ENCODE results near the gene LRRC8D. TPM values are rescaled to one million over a fixed set of nuclear protein-coding genes. Genes with fewer than 3 reads are reported as not detected.

Gene LRRC8D
- total RNA-seq, 1 donor from 2014 or later: 33.9 TPM

DNA sequence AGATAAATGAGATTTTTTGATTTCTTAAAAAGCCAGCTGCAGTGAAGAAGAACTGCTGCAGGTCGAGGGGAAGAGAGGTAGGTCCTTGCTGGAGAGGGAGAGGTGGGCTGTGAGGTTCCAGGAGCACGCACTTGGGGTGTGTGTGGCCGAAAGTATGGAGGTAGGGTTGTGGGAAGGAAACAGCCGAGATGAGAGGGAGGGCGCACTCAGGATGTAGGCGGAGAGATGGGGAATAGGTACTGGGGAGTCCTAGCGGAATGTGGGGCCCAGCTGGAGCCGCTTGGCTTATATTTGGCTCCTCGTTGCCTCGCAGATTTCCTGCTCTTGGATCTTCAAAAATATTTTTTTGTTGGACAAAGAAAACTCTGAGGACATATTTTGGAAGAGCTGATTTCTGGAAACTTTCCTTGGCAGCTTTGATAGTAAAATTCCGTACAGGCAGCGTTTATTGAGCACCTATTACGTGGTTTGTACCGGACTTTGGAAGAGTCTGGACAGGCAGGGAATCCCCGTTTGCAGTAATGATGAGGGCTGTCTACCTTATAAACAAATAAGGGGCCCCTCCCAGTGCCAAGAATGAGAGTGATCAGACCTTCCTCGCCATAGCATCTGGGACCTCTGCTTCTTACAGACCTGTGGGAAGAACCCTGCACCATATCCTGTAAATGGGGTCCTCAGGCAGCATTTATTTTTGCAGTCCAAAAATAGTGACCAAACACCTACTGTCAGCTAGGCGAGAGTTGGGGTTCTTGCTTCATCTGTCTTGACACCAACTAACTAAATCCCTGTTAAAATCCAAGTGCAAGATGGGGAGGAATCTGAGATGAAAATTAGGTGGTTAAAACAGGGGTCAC is 1.5 kb downstream of the LRRC8D start:
- Mint-ChIP-seq H3K9me3 (ENCODE audit: unreplicated experiment) (no peaks in the 10 kb centered on the region), H3K36me3 (ENCODE audit: low read depth, unreplicated experiment) (peaks cover 4% of the 10 kb centered on the region), H3K27ac (ENCODE audit: unreplicated experiment) (peak overlapping the region; percentile 5), H3K27me3 (ENCODE audit: unreplicated experiment) (peaks cover 10% of the 10 kb centered on the region), H3K4me1 (ENCODE audit: unreplicated experiment) (peaks cover 18% of the 10 kb centered on the region), H3K4me3 (ENCODE audit: unreplicated experiment) (peak overlapping the region; percentile 87)
- no peak for DNase-seq (ENCODE audit: low spot score)
- no peak for TF ChIP-seq CTCF (IDR thresholded peaks at IDR 0.05; ENCODE audit: unreplicated experiment)

DNA sequence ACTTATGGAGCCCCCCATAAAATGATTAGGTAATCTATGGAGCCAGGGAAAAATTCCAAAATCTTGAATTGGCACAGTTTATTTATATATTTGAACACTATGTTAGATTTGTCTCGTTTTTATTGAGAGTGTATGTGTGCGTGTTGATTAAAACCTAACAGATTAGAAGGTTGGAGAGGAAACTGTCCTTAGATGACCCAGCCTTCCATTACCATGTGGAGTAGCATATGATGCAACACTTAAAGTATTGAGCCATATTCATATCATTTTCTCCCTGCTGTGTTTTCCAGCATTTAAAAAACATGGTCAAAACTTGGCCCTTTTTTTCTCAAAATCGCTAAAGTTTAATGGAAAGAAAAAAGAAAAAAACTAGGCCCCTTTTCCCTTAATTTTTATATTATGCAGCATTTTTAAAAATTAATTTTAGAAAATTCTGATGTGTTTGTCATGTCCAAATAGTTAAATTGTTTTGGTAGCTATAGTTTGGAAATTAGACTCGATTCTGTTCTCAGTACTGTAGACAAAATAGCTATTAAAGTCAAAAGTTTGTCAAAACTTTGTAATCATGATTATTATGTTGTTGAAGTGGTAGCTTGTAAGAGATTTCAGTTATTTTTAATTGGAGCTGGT is 2.3 kb downstream of the LRRC8D start:
- Mint-ChIP-seq H3K4me1 (ENCODE audit: unreplicated experiment) (peaks cover 18% of the 10 kb centered on the region), H3K4me3 (ENCODE audit: unreplicated experiment) (no peak overlapping the region), H3K9me3 (ENCODE audit: unreplicated experiment) (no peaks in the 10 kb centered on the region), H3K27ac (ENCODE audit: unreplicated experiment) (no peak overlapping the region), H3K36me3 (ENCODE audit: low read depth, unreplicated experiment) (peaks cover 4% of the 10 kb centered on the region), H3K27me3 (ENCODE audit: unreplicated experiment) (peaks cover 10% of the 10 kb centered on the region)
- no peak for DNase-seq (ENCODE audit: low spot score)
- TF ChIP-seq CTCF (IDR thresholded peaks at IDR 0.05; ENCODE audit: unreplicated experiment): no peak

DNA sequence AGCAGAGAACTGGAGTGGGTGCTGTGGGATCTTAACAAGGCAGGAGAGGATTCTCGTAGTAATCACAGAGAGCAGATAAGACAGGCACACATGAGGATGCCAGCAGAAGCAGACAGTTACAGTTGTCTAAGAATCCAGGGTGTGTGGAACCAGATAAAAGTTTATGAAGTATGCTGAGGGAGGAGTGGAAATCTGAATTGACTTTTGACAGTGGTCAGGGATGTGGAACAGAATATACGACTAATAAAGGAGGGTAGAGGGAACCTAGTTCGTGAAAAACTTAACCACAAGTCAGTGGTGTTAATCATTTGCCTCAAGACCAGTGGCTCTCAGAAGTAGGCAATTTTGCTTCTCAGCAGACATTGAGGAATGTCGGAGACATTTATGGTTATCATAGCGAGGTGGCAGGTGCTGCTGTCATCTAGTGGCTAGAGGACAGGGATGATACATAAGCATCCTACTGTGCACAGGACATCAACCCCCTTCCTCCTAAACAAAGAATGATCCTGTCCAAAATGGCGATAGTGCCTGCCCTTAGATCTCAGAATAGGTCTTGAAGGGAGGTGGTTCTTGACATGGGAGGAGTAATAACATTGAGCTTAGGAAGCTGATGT is 3.0 kb downstream of the LRRC8D start:
- H3K4me3 Mint-ChIP-seq (ENCODE audit: unreplicated experiment): no peak overlapping the region
- TF ChIP-seq CTCF (IDR thresholded peaks at IDR 0.05; ENCODE audit: unreplicated experiment): no peak
- no peak for DNase-seq (ENCODE audit: low spot score)
- H3K4me1 Mint-ChIP-seq (ENCODE audit: unreplicated experiment): peaks cover 18% of the 10 kb centered on the region
- no peak overlapping the region for H3K27ac Mint-ChIP-seq (ENCODE audit: unreplicated experiment)
- peaks cover 10% of the 10 kb centered on the region for H3K27me3 Mint-ChIP-seq (ENCODE audit: unreplicated experiment)
- no peaks in the 10 kb centered on the region for H3K9me3 Mint-ChIP-seq (ENCODE audit: unreplicated experiment)
- H3K36me3 Mint-ChIP-seq (ENCODE audit: low read depth, unreplicated experiment): peaks cover 4% of the 10 kb centered on the region

DNA sequence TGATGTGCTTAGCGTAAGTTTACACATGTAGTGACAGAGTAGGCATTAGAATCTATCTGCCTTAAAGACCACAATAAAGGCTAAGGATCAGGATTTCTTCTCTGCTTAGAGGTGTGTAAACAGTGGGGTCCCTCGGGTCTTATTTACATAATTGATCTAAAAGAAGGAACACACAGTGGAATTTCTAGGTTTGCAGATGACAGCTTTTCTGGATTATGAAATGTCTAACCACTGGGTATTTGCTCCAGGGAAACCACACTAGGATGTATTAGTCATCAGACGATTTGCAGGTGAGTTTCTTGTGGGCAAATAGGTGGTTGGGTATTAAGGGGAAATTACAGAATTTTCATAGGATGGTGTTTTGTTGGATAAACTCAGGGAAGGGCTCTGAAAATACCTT is 5.8 kb downstream of the LRRC8D start:
- DNase-seq (ENCODE audit: low spot score): no peak
- no peak for TF ChIP-seq CTCF (IDR thresholded peaks at IDR 0.05; ENCODE audit: unreplicated experiment)
- H3K27me3 Mint-ChIP-seq (ENCODE audit: unreplicated experiment): peaks cover 6% of the 10 kb centered on the region
- no peak overlapping the region for H3K27ac Mint-ChIP-seq (ENCODE audit: unreplicated experiment)
- H3K4me1 Mint-ChIP-seq (ENCODE audit: unreplicated experiment): peaks cover 15% of the 10 kb centered on the region
- no peaks in the 10 kb centered on the region for H3K36me3 Mint-ChIP-seq (ENCODE audit: low read depth, unreplicated experiment)
- H3K4me3 Mint-ChIP-seq (ENCODE audit: unreplicated experiment): no peak overlapping the region
- no peaks in the 10 kb centered on the region for H3K9me3 Mint-ChIP-seq (ENCODE audit: unreplicated experiment)

Measured in endothelial cell (in vitro differentiated cells).